IPS DF 6.9 (cell line): ENCODE data around the gene FLRT2.
A peak's percentile ranks its signal among the peaks of the same experiment; 100 is the strongest.

Experiments
- DNase-seq: peaks from one replicate; pipeline ENCODE4 v3.0.0-alpha.2; 2013; ENCODE audit warnings: low read depth, low spot score
- H3K27ac ChIP-seq: one replicate; pipeline ENCODE4 v1.5.1; 2013; ENCODE audit warnings: low read length, control low read depth
- H3K27me3 ChIP-seq: 2 replicates; pipeline ENCODE4 v1.6.1; 2013; ENCODE audit warnings: mild to moderate bottlenecking, low read length; ENCODE audit not compliant: control insufficient read depth, insufficient read depth
- H3K36me3 ChIP-seq: 2 replicates; pipeline ENCODE4 v1.6.1; 2013; ENCODE audit warnings: low read length; ENCODE audit not compliant: control insufficient read depth, insufficient read depth
- H3K4me1 ChIP-seq: 2 replicates; pipeline ENCODE4 v1.6.1; 2013; ENCODE audit warnings: low read length; ENCODE audit not compliant: control insufficient read depth, insufficient read depth
- H3K4me3 ChIP-seq: 2 replicates; pipeline ENCODE4 v1.5.1; 2013; ENCODE audit warnings: mild to moderate bottlenecking, low read length
- H3K9me3 ChIP-seq: 2 replicates; pipeline ENCODE4 v1.6.1; 2013; ENCODE audit warnings: low read length, inconsistent platforms; ENCODE audit not compliant: control insufficient read depth, insufficient read depth
- WGBS: extraction: QIAGEN DNeasy Blood & Tissue Kit; methylation state at CpG from one replicate; pipeline ENCODE4 v1.1.7; 2013; ENCODE audit warnings: mixed read lengths, missing lambda C conversion rate; ENCODE audit not compliant: insufficient read length, insufficient coverage; 5-methylcytosine and 5-hydroxymethylcytosine counted together

The FLRT2 gene

GRCh38 chr14:85530626-85531025 lies 682 bp downstream of the FLRT2 start:
- Histone ChIP-seq H3K36me3 (no peaks in the 10 kb centered on the region), H3K4me3 (peak overlapping the region; percentile 56; the same call in 1 of the 2 replicates), H3K9me3 (no peaks in the 10 kb centered on the region), H3K27me3 (peaks cover 48% of the 10 kb centered on the region), H3K4me1 (peaks cover 4% of the 10 kb centered on the region; the same call in 1 of the 2 replicates), H3K27ac (no peak overlapping the region)
- WGBS = no CpG with 5 or more reads among the region's 7 CpGs
- no peak for DNase-seq

DNA sequence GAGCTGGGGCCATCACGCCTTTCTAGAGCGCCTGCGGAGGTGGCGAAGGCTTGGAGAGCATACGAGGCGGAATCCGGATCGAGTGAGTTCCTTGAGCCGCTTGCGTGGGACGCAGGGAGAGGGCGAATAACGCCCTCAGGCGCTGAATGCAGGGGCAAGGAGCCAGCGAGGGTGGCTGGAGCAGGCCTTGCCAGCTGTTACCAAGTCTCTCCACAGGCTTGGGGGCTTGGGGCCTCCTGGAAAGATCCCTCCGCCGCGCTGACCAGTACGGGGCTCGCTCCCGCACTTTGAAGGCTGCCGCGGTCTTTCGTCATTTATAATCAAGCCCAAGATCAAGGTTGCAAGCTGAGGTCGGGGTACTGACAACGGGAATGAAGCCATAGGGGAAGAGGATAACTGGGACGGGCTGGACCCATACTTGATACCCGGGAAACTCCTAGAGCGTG lies 1.2 kb downstream of the FLRT2 start:
- H3K27ac ChIP-seq = no peak overlapping the region
- WGBS = no CpG with 5 or more reads among the region's 29 CpGs
- DNase-seq = no peak
- peaks cover 4% of the 10 kb centered on the region; the same call in 1 of the 2 replicates for H3K4me1 ChIP-seq
- H3K4me3 ChIP-seq = peak overlapping the region; percentile 56; the same call in 1 of the 2 replicates
- no peaks in the 10 kb centered on the region for H3K36me3 ChIP-seq
- no peaks in the 10 kb centered on the region for H3K9me3 ChIP-seq
- peaks cover 48% of the 10 kb centered on the region for H3K27me3 ChIP-seq

- H3K4me1 ChIP-seq = peaks cover 4% of the 10 kb centered on the region; the same call in 1 of the 2 replicates
- WGBS = no CpG with 5 or more reads among the region's 61 CpGs
- H3K36me3 ChIP-seq = no peaks in the 10 kb centered on the region
- no peak overlapping the region for H3K27ac ChIP-seq
- no peaks in the 10 kb centered on the region for H3K9me3 ChIP-seq
- H3K4me3 ChIP-seq = peak overlapping the region; percentile 56
- peaks cover 48% of the 10 kb centered on the region for H3K27me3 ChIP-seq
- no peak for DNase-seq
Observed at GRCh38 chr14:85531587-85532373, 1.8 kb downstream of the FLRT2 start.

GRCh38 chr14:85532374-85533022 lies 2.6 kb downstream of the FLRT2 start:
- no peak for DNase-seq
- Histone ChIP-seq H3K4me3 (peak overlapping the region; percentile 62; the same call in 1 of the 2 replicates), H3K9me3 (no peaks in the 10 kb centered on the region), H3K27me3 (peaks cover 48% of the 10 kb centered on the region), H3K36me3 (no peaks in the 10 kb centered on the region), H3K27ac (no peak overlapping the region), H3K4me1 (peaks cover 5% of the 10 kb centered on the region; the same call in 1 of the 2 replicates)
- WGBS = no CpG with 5 or more reads among the region's 12 CpGs

GRCh38 chr14:85533023-85533860 lies 3.3 kb downstream of the FLRT2 start:
- Histone ChIP-seq H3K27me3 (peaks cover 48% of the 10 kb centered on the region), H3K4me1 (peaks cover 5% of the 10 kb centered on the region; the same call in 1 of the 2 replicates), H3K36me3 (no peaks in the 10 kb centered on the region), H3K27ac (no peak overlapping the region), H3K4me3 (peak overlapping the region; percentile 62; the same call in 1 of the 2 replicates), H3K9me3 (no peaks in the 10 kb centered on the region)
- no CpG with 5 or more reads among the region's 90 CpGs for WGBS
- DNase-seq = no peak

DNA sequence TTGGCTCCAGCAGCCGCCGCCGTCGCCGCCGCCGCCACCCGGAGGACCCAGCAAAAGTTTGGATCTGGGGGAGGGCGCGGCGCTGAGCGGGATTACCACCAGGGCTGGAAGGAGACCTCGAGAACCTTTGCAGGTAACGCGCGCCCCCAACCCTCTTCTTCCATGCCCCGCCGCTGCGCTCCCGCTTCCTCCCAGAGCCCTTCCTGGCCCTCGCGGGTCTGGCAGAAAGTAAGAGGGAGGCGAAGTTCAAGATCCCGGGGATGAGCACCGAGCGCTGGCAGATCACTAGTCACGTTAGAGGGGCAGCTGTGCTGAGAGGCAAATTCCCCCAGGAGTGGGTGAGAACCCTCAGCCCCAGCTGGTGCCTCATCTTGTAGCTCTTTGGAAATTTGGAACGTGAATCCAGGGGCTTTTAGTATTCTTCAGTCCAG lies 3.9 kb downstream of the FLRT2 start:
- no peaks in the 10 kb centered on the region for H3K36me3 ChIP-seq
- H3K4me3 ChIP-seq = peak overlapping the region; percentile 62; the same call in 1 of the 2 replicates
- H3K27ac ChIP-seq = no peak overlapping the region
- peaks cover 47% of the 10 kb centered on the region for H3K27me3 ChIP-seq
- WGBS = no CpG with 5 or more reads among the region's 28 CpGs
- H3K4me1 ChIP-seq = peaks cover 5% of the 10 kb centered on the region; the same call in 1 of the 2 replicates
- H3K9me3 ChIP-seq = no peaks in the 10 kb centered on the region
- no peak for DNase-seq

DNA sequence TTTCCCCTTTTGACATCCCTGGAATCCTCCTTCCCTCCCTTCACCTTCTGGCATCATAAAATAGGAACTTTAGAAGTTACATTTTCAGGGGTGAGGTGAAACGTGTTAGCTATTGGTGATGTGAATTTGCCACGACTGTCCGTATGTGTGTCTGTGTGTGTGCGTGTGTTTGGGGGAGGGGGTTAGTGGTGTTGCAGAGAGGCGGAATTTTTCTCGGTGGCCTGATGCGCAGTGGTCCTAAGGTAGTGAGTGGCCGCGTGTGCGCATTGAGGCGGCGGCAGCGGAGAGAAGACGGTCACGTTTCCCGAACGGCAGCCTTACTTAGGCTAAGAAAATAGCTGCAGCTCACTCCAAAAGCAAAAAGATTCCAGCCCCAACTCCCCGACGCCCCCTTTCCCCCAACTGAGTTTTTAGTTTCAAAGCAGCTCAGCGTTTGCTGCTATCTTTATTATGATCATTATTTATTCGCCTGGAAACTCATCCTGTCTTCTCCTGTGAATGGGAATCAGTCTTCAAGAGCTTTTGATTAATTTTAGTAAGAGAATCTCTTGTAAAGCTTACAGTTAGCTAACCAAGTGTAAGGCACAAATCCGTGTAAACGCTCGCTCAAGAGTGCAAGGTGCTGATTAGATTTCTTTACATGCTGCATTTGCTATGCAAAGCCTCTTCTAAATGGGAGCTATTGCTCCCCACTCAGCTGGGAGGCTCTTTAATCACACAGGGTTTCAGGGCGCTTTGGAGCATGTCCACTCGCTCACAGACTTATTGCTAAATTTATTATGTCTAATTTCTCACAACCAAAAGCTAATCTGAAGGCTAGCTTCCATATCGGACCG lies 4.7 kb downstream of the FLRT2 start:
- Histone ChIP-seq H3K4me3 (peak overlapping the region; percentile 62; the same call in 1 of the 2 replicates), H3K27me3 (peaks cover 39% of the 10 kb centered on the region), H3K4me1 (peaks cover 5% of the 10 kb centered on the region; the same call in 1 of the 2 replicates), H3K27ac (no peak overlapping the region), H3K9me3 (no peaks in the 10 kb centered on the region), H3K36me3 (no peaks in the 10 kb centered on the region)
- no peak for DNase-seq
- no CpG with 5 or more reads among the region's 28 CpGs for WGBS

- H3K4me3 ChIP-seq = no peak overlapping the region
- peaks cover 5% of the 10 kb centered on the region; the same call in 1 of the 2 replicates for H3K4me1 ChIP-seq
- H3K9me3 ChIP-seq = no peaks in the 10 kb centered on the region
- DNase-seq = no peak
- H3K27me3 ChIP-seq = peaks cover 33% of the 10 kb centered on the region
- H3K27ac ChIP-seq = no peak overlapping the region
- WGBS = no CpG with 5 or more reads among the region's 6 CpGs
- H3K36me3 ChIP-seq = no peaks in the 10 kb centered on the region
Observed at GRCh38 chr14:85535321-85535720, 5.4 kb downstream of the FLRT2 start.

DNA sequence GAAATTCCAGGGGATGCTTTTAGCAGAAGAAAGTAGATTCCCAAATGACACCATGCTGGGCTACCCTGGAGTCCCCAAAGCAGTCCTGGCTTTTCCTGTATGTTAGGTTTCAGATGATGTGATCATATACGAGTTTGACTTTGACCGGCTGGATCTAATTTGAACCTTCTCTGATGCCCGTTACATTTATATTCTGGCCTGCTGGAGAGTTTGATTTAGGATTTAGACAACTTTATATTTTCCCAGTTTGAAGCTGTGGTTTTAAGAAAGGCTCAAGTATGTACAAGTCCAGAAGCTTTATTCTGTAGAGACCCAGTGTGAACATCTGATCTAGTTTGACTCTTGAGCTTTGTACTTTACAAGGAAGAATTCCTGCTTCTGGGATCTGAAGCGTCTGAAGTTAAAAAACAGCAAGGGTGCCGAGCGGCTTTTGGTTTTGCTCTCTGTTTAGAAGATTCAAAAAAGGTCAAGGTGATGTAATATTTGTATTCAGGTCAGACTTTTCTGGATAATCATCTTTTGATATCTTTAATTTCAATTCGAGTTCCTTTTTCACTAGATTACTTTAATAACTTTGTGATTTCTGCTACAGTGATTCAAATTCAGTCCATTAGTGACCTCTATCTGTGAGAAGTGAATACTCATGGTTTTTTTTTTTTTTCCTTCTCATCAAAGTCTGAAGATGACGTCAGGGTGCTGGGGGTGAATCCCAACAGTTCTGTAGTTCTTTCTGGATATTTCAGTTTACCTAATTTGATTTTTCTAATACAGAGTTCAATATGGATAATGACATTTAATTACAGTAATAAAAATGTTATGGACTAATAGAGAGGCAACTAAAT lies 6.3 kb downstream of the FLRT2 start:
- no CpG with 5 or more reads among the region's 8 CpGs for WGBS
- Histone ChIP-seq H3K36me3 (no peaks in the 10 kb centered on the region), H3K9me3 (no peaks in the 10 kb centered on the region), H3K4me1 (peaks cover 5% of the 10 kb centered on the region; the same call in 1 of the 2 replicates), H3K4me3 (no peak overlapping the region), H3K27ac (no peak overlapping the region), H3K27me3 (peaks cover 24% of the 10 kb centered on the region)
- no peak for DNase-seq
